ENCODE results near the gene PDE10A. TPM values are rescaled to one million over a fixed set of nuclear protein-coding genes. Genes with fewer than 3 reads are reported as not detected.

The PDE10A gene
- total RNA-seq, 4 donors from 2014 or later = 0.54 to 4.4 (median 0.98) TPM

GRCh38 chr6:165447141-165447540 is 215.9 kb downstream of the PDE10A start:
- TF ChIP-seq, protein P1, sequence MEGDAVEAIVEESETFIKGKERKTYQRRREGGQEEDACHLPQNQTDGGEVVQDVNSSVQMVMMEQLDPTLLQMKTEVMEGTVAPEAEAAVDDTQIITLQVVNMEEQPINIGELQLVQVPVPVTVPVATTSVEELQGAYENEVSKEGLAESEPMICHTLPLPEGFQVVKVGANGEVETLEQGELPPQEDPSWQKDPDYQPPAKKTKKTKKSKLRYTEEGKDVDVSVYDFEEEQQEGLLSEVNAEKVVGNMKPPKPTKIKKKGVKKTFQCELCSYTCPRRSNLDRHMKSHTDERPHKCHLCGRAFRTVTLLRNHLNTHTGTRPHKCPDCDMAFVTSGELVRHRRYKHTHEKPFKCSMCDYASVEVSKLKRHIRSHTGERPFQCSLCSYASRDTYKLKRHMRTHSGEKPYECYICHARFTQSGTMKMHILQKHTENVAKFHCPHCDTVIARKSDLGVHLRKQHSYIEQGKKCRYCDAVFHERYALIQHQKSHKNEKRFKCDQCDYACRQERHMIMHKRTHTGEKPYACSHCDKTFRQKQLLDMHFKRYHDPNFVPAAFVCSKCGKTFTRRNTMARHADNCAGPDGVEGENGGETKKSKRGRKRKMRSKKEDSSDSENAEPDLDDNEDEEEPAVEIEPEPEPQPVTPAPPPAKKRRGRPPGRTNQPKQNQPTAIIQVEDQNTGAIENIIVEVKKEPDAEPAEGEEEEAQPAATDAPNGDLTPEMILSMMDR (IDR thresholded peaks at IDR 0.05) = no peak
- TF ChIP-seq POLR2A (IDR thresholded peaks at IDR 0.05) = no peak
- no peak overlapping the region for H3K4me3 ChIP-seq (ENCODE audit: low read depth, poor library complexity, severe bottlenecking)
- WGBS, 2 donors = 90 to 92% methylated on average over 10 of the region's 10 CpGs
- DNase-seq (ENCODE audit: low spot score in 2 of 2) = no peak
- intact Hi-C loops (cut with DNase I; ENCODE audit: low total_unique reads) = no loop called here

DNA sequence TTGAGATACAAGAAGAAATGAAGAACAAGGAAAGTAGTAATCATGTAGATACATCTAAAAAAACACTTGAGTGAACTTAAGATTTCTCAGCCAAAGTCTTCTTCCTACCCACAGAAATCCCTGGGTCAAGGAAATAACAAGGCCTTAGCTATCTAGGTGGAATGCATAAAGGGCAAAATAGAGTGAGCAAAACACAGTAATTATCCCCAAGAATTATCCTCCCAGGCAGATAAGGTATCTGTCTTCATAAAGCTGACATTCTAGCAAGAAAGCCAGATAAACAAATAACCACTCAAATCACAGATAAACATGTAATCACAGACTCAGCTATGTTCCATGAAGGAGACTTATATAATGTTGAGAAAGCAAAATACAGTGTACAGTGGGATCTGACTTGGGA is 216.7 kb downstream of the PDE10A start:
- no peak overlapping the region for H3K4me3 ChIP-seq (ENCODE audit: low read depth, poor library complexity, severe bottlenecking)
- DNase-seq (ENCODE audit: low spot score in 2 of 2) = no peak
- TF ChIP-seq, protein P1 (IDR thresholded peaks at IDR 0.05) = no peak
- no peak for TF ChIP-seq POLR2A (IDR thresholded peaks at IDR 0.05)
- intact Hi-C loops (cut with DNase I; ENCODE audit: low total_unique reads) = no loop called here

GRCh38 chr6:165443462-165443861 is 219.6 kb downstream of the PDE10A start:
- TF ChIP-seq, protein P1 (IDR thresholded peaks at IDR 0.05) = no peak
- no peak for TF ChIP-seq POLR2A (IDR thresholded peaks at IDR 0.05)
- DNase-seq (ENCODE audit: low spot score in 2 of 2) = no peak
- WGBS, 2 donors = 100% methylated on average over 2 to 4 of the region's 4 CpGs
- H3K4me3 ChIP-seq (ENCODE audit: low read depth, poor library complexity, severe bottlenecking) = no peak overlapping the region
- intact Hi-C loops (cut with DNase I; ENCODE audit: low total_unique reads) = no loop called here

DNA sequence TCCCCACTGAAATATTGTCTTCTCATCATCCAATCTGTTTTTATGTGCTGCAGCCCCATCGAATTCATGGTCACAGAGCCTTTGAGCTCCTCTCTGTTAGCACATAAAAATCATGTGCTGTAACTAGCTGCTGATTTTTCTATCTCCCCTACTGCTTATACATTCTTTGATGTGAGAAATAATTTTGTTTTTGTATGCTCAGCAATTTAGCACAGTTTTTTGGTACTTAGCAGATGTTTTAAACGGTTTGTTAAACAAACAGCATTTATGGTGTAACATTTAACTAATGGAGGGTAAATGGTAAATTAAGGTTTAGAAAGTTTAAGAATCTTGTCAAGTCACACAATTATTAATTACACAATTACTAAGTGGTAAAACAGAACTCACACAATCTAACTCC is 221.9 kb downstream of the PDE10A start:
- WGBS, 2 donors = 71 to 77% methylated on average over 2 of the region's 2 CpGs
- intact Hi-C loops (cut with DNase I; ENCODE audit: low total_unique reads) = no loop called here
- H3K4me3 ChIP-seq (ENCODE audit: low read depth, poor library complexity, severe bottlenecking) = no peak overlapping the region
- DNase-seq (ENCODE audit: low spot score in 2 of 2) = no peak
- TF ChIP-seq, protein P1 (IDR thresholded peaks at IDR 0.05) = no peak
- no peak for TF ChIP-seq POLR2A (IDR thresholded peaks at IDR 0.05)

DNA sequence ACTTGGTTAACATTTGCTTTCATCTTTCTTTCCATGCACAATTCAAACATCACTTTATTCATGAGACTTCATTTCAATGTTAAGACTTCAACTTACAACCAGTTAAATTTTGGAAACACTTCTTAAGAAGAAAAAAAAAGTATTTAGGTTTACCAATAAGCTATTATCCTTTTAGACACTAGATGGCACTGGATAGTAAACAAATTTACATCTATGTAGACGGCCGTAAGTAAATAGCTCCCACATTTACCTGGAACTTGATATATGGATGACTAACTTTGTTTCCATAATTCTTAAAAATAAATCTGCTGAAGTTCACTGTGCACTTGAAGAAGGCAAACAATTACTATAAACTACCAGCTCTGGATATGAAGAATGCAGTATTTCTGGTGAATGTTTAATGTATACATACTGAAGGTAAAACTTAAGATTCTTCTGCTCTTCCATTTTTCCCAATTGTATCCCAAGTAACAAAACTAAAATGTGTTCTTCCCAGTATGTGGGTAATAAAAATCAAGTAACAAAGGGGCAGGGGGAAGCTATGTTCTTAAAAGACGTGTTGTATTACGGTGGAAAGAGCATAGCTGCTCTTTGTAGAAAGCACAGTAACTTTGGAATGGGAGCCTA is 223.0 kb downstream of the PDE10A start:
- no peak for DNase-seq (ENCODE audit: low spot score in 2 of 2)
- no peak overlapping the region for H3K4me3 ChIP-seq (ENCODE audit: low read depth, poor library complexity, severe bottlenecking)
- TF ChIP-seq, protein P1 (IDR thresholded peaks at IDR 0.05) = no peak
- TF ChIP-seq POLR2A (IDR thresholded peaks at IDR 0.05) = no peak
- intact Hi-C loops (cut with DNase I; ENCODE audit: low total_unique reads) = no loop called here
- 40 to 41% methylated on average over 4 of the region's 4 CpGs for WGBS, 2 donors

DNA sequence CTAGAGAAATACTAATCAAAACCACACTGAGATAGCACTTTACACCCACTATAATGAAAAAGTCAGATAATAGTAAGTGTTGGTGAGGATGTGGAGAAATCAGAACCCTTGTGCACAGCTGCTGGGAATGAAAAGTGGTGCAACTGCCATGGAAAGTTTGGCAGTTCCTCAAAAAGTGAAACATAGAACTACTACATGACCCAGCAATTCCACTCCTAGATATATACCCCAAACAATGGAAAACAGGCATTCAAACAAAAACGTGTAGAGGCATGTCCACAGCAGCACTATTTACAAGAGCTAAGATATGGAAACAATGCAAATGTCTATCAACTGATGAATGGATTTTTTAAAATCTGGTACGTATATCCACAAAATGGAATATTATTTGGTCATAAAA is 236.1 kb downstream of the PDE10A start:
- no peak overlapping the region for H3K4me3 ChIP-seq (ENCODE audit: low read depth, poor library complexity, severe bottlenecking)
- TF ChIP-seq, protein P1 (IDR thresholded peaks at IDR 0.05) = no peak
- TF ChIP-seq POLR2A (IDR thresholded peaks at IDR 0.05) = no peak
- intact Hi-C loops (cut with DNase I; ENCODE audit: low total_unique reads) = no loop called here
- no peak for DNase-seq (ENCODE audit: low spot score in 2 of 2)
- WGBS, 2 donors = 83 to 94% methylated on average over 2 of the region's 2 CpGs
